OCI-LY7 (cell line): Measurements from ENCODE around the gene LEO1. TPM values are rescaled to one million over a fixed set of nuclear protein-coding genes. Genes with fewer than 3 reads are reported as not detected.

Experiments
- BruUV-seq: library from RNA; stranded (reverse); fragments of 400-500 nt; replicated peaks from 2 replicates; lab custom pipeline; 2021; lab: Mats Ljungman, UMichigan
- CTCF ChIA-PET: fragments of 300-600 bp; sonication (Branson Sonifier 250); formaldehyde crosslinking; loops from one replicate; lab custom pipeline; 2022; ENCODE audit warnings: antibody characterized with exemption; ENCODE audit not compliant: unreplicated experiment; lab: Charles Lee
- POLR2A ChIA-PET: fragments of 300-600 bp; sonication (Branson Sonifier 250); formaldehyde crosslinking; loops from one replicate; lab custom pipeline; 2022; ENCODE audit warnings: antibody characterized with exemption; lab: Charles Lee
- DNase-seq: peaks from one replicate; pipeline ENCODE4 v3.0.0-alpha.2; 2015; ENCODE audit warnings: low spot score
- H2AFZ ChIP-seq: fragments of 200-600 bp; sonication (generic), shearing (Covaris generic); 2 replicates; pipeline ENCODE4 v1.6.1; 2014; ENCODE audit warnings: mild to moderate bottlenecking, antibody characterized with exemption, low read length, moderate library complexity
- H3K27ac ChIP-seq: fragments of 200-600 bp; sonication (generic); 2 replicates; pipeline ENCODE4 v1.5.1; 2014; ENCODE audit warnings: mixed run types, low read depth, mild to moderate bottlenecking, moderate library complexity, low read length, inconsistent platforms; ENCODE audit not compliant: poor library complexity, severe bottlenecking
- H3K36me3 ChIP-seq: fragments of 200-600 bp; sonication (generic); 2 replicates; pipeline ENCODE4 v1.6.1; 2014; ENCODE audit warnings: mild to moderate bottlenecking, antibody characterized with exemption, low read length, moderate library complexity, mixed read lengths; ENCODE audit not compliant: insufficient read depth
- H3K4me1 ChIP-seq: fragments of 200-600 bp; sonication (generic); 2 replicates; pipeline ENCODE4 v1.5.1; 2014; ENCODE audit warnings: mild to moderate bottlenecking, low read length; ENCODE audit not compliant: insufficient read depth, poor library complexity, severe bottlenecking
- H3K4me2 ChIP-seq: fragments of 200-600 bp; sonication (generic); 2 replicates; pipeline ENCODE4 v1.6.1; 2014; ENCODE audit warnings: mild to moderate bottlenecking, low read length
- H3K4me3 ChIP-seq: fragments of 200-600 bp; sonication (generic); 2 replicates; pipeline ENCODE4 v1.5.1; 2014; ENCODE audit warnings: mild to moderate bottlenecking, low read depth, low read length; ENCODE audit not compliant: poor library complexity, severe bottlenecking
- H3K79me2 ChIP-seq: fragments of 200-600 bp; sonication (generic); 2 replicates; pipeline ENCODE4 v1.6.1; 2016; ENCODE audit warnings: low read depth, mild to moderate bottlenecking, low read length, moderate library complexity, mixed read lengths; ENCODE audit not compliant: insufficient read depth
- H3K9me2 ChIP-seq: fragments of 200-600 bp; sonication (generic); 2 replicates; pipeline ENCODE4 v1.6.1; 2016; ENCODE audit warnings: mild to moderate bottlenecking, low read length, mixed read lengths; ENCODE audit not compliant: insufficient read depth
- H3K9me3 ChIP-seq: fragments of 200-600 bp; sonication (generic); 2 replicates; pipeline ENCODE4 v1.6.1; 2014; ENCODE audit warnings: mild to moderate bottlenecking, mixed run types, low read length, mixed read lengths
- H4K20me1 ChIP-seq: fragments of 200-600 bp; sonication (generic); 2 replicates; pipeline ENCODE4 v1.6.1; 2014; ENCODE audit warnings: mild to moderate bottlenecking, antibody characterized with exemption, low read length, moderate library complexity, mixed read lengths; ENCODE audit not compliant: insufficient read depth
- CTCF ChIP-seq: fragments of 200-600 bp; sonication (generic); conservative IDR thresholded peaks from 2 replicates; pipeline ENCODE4 v1.5.1; 2014; ENCODE audit warnings: mild to moderate bottlenecking, antibody characterized with exemption, low read length, moderate library complexity, mixed read lengths
- EZH2phosphoT487 ChIP-seq: fragments of 200-600 bp; sonication (generic); IDR thresholded peaks from 2 replicates; pipeline ENCODE4 v1.6.1; 2018; ENCODE audit warnings: low read depth, borderline replicate concordance, mild to moderate bottlenecking, mixed run types, antibody characterized with exemption, low read length, moderate library complexity, mixed read lengths
- intact Hi-C: fragments of 100-400 bp; cut with micrococcal nuclease; formaldehyde crosslinking; loops from one replicate; pipeline ENCODE4 v1.10.0; 2022; ENCODE audit not compliant: unreplicated experiment
- total RNA-seq, 2 experiments: library from RNA; depleted of rRNA in 1 of 2; stranded (reverse); fragments of >200 nt in 1 of 2; shearing (Covaris generic) in 1 of 2; gene quantifications; 2 replicates each; pipeline ENCODE4 v1.2.3, GENCODE V29; 2014 to 2022

Gene LEO1
- total RNA-seq, 2 experiments from 2014 or later, result 22.0 to 34.4 TPM

DNA sequence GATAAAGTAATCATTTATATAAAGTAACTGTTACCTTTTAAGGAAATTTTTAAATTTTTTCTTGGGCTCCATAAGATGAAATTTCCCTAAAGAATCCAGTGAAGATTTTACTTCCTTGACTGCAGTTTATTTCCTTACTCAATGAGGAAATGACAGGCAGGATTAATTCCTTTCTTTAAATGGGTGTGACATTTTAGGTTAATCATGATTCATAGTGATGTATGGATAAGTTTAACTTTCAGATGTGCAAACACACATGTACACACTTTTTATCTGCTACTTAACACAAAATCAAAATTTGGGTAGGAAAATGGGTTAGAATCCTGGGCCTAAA is 11.2 kb upstream of the LEO1 start:
- BruUV-seq, result no TSS peak
- no peaks in the 10 kb centered on the region for H4K20me1 ChIP-seq
- H3K9me2 ChIP-seq, result no peaks in the 10 kb centered on the region
- peak overlapping the region; percentile 94; the same call in 1 of the 2 replicates for H2AFZ ChIP-seq
- intact Hi-C loops, result loop anchor here (1.0 to 2.0 kb wide), 3 partner anchors 36 to 158 kb away; partner anchors contain the start of gene MAPK6
- peaks cover 14% of the 10 kb centered on the region for H3K4me1 ChIP-seq
- ChIA-PET CTCF (no interaction called here), POLR2A (interaction anchor here (0.7 kb wide), 1 partner anchor 393 kb away, joined by 5 read pairs; no protein-coding TSS in a partner anchor)
- H3K27ac ChIP-seq, result no peak overlapping the region
- no peak for DNase-seq
- H3K79me2 ChIP-seq, result no peaks in the 10 kb centered on the region
- H3K4me2 ChIP-seq, result no peak overlapping the region
- H3K36me3 ChIP-seq, result no peaks in the 10 kb centered on the region
- H3K9me3 ChIP-seq, result no peaks in the 10 kb centered on the region
- no peak for TF ChIP-seq EZH2phosphoT487
- no peak for TF ChIP-seq CTCF
- H3K4me3 ChIP-seq, result no peak overlapping the region

- Histone ChIP-seq H3K36me3 (no peaks in the 10 kb centered on the region), H3K4me3 (peak overlapping the region; percentile 22), H4K20me1 (no peaks in the 10 kb centered on the region), H2AFZ (peak overlapping the region; percentile 94), H3K4me2 (peak overlapping the region; percentile 57), H3K4me1 (peaks cover 14% of the 10 kb centered on the region), H3K9me2 (no peaks in the 10 kb centered on the region), H3K27ac (no peak overlapping the region), H3K79me2 (no peaks in the 10 kb centered on the region), H3K9me3 (no peaks in the 10 kb centered on the region)
- ChIA-PET CTCF (no interaction called here), POLR2A (interaction anchor here (0.9 to 2.0 kb wide), 3 partner anchors 10 to 101 kb away, joined by 4 to 8 read pairs (median 6); no protein-coding TSS in a partner anchor)
- TF ChIP-seq EZH2phosphoT487 (no peak), CTCF (peak; percentile 93)
- no TSS peak for BruUV-seq
- intact Hi-C loops, result loop anchor here (1.0 to 2.0 kb wide), 3 partner anchors 37 to 158 kb away; partner anchors contain the start of gene MAPK6
- peak; percentile 88 for DNase-seq
Measured at GRCh38 chr15:51982013-51982769, 10.6 kb upstream of the LEO1 start.

DNA sequence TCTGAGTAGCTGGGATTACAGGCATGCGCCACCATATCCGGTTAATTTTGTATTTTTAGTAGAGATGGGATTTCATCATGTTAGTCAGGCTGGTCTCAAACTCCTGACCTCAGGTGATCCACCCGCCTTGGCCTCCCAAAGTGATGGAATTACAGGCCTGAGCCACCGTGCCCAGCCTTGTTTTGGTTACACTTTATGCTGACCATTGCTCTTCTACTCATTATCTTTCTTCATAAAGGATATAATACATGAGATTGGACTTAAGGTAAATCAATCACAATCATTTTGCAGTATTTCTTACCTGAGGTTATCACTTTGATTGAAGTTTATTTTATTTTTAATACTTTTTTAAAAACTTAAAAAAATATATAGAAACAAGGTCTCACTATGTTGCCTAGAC is 2.2 kb upstream of the LEO1 start:
- Histone ChIP-seq H3K27ac (no peak overlapping the region), H2AFZ (no peak overlapping the region), H3K4me2 (no peak overlapping the region), H3K79me2 (peaks cover 28% of the 10 kb centered on the region), H3K36me3 (peaks cover 3% of the 10 kb centered on the region; the same call in 1 of the 2 replicates), H3K9me3 (no peaks in the 10 kb centered on the region), H3K4me1 (peaks cover 11% of the 10 kb centered on the region), H4K20me1 (no peaks in the 10 kb centered on the region), H3K9me2 (no peaks in the 10 kb centered on the region), H3K4me3 (no peak overlapping the region)
- intact Hi-C loops, result no loop called here
- BruUV-seq, result no TSS peak
- TF ChIP-seq EZH2phosphoT487, result no peak
- TF ChIP-seq CTCF, result no peak
- ChIA-PET CTCF (no interaction called here), POLR2A (interaction anchor here (0.6 kb wide), 2 partner anchors 99 to 610 kb away, joined by 3 read pairs; no protein-coding TSS in a partner anchor)
- no peak for DNase-seq
